Measurements from ENCODE around the gene CREBZF. TPM values are rescaled to one million over a fixed set of nuclear protein-coding genes. Genes with fewer than 3 reads are reported as not detected.

CREBZF gene
- total RNA-seq, 4 donors from 2014 or later = 15.3 to 52.3 (median 16.4) TPM

DNA sequence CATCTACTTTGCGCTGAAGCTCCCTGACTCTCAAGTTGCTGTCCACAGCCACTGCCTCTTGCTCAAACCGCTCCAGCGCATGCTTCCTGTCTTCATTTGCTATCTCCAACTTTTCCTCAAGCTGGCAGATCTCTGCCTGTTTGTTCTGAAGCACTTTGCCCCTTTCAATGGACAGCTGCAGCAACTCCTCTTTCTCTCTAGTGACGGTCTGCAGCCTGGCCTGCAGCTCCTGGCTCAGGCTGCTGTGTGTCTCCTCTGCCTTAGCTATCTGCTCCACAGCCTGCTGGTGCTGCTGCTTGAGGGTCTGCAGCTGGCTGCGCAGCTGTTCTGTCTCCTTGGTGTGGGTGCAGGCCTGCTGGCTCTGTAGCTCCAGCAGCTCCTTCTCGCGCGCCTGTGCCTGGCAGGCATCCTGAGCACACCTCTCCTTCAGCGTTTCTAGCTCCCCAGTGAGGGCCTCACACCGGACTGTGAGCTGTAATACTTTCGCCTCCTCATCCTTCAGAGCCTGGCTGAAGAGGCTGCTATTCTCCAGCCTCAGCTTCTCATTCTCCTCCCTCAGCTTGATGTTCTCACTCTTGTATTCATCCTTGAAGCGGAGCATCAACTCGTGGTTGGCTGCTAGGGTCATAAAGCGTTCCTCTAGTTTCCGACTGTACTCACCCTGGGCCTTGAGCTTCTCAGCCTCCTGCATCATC is 20.3 kb upstream of the CREBZF start:
- intact Hi-C loops (cut with DNase I; ENCODE audit: low total_unique reads) (no loop called here), in situ Hi-C loops (cut with MboI; ENCODE audit: low sequenced_read_pairs in 4 of 4) (no loop called here)
- DNase-seq (no peak), ATAC-seq (no peak)
- H3K27ac ChIP-seq = peak overlapping the region; percentile 55 to 71 (median 62)
- peak overlapping the region; percentile 49 to 65 (median 58) for H3K4me3 ChIP-seq
- TF ChIP-seq, protein P1, sequence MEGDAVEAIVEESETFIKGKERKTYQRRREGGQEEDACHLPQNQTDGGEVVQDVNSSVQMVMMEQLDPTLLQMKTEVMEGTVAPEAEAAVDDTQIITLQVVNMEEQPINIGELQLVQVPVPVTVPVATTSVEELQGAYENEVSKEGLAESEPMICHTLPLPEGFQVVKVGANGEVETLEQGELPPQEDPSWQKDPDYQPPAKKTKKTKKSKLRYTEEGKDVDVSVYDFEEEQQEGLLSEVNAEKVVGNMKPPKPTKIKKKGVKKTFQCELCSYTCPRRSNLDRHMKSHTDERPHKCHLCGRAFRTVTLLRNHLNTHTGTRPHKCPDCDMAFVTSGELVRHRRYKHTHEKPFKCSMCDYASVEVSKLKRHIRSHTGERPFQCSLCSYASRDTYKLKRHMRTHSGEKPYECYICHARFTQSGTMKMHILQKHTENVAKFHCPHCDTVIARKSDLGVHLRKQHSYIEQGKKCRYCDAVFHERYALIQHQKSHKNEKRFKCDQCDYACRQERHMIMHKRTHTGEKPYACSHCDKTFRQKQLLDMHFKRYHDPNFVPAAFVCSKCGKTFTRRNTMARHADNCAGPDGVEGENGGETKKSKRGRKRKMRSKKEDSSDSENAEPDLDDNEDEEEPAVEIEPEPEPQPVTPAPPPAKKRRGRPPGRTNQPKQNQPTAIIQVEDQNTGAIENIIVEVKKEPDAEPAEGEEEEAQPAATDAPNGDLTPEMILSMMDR (IDR thresholded peaks at IDR 0.05 in 4 of 5, conservative IDR thresholded peaks at IDR 0.05 in 1 of 5) = no peak
- no peak for TF ChIP-seq POLR2A (IDR thresholded peaks at IDR 0.05)
- peaks cover 14 to 17% of the 10 kb centered on the region in 2 donors for H3K4me1 ChIP-seq
- no peaks in the 10 kb centered on the region for H3K27me3 ChIP-seq
- no peaks in the 10 kb centered on the region for H3K9me3 ChIP-seq
- no peaks in the 10 kb centered on the region for H3K36me3 ChIP-seq

DNA sequence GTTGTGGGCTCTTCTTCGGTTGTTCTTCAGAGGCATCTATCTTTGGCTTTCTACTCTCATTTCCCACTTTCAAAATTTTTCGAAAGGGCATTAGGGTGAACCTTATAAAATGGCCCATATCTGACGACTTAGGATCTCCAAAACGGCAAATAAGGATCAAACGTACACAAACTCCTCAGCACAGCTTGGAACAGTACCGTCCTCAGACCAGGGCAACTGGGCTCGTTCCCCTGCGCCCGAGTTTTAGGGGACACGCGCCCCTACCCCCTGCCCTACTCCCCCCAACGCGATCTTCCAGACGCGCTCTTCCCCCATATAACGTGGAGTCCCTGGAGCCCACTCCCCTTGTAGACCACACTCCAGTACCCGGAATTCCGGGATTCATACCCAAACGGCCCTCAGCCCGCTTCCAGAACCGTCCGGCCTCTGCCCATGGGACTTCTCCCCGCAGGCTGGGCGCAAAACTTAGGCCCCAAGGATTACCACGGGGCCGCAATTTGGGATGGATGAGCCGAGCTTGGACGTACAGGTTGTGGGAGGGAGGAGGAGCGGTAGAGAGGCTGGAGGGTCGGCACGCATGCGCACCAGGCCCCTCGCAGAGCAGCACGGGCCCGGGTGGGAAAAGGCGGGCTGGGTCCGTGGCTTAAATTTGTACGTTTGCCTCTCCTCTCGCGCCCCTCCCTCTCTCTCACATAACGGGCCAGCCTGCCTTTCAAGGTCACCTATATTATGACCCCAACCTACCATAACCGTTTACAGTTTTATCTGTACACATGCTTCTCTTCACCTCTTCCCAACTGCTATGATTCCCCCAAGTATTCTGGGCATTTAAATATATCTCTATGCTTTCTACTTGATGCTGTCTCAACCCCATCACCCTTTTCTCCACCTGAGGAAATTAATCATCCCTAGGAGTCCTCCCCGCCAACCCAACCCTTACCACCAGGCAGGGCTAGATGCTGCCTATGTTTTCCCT is 17.7 kb upstream of the CREBZF start:
- Histone ChIP-seq H3K36me3 (no peaks in the 10 kb centered on the region), H3K27ac (peak overlapping the region in 2 of 4 donors; percentile 29 to 39), H3K4me3 (peak overlapping the region; percentile 57 to 85 (median 66)), H3K27me3 (no peaks in the 10 kb centered on the region), H3K4me1 (peaks cover 14 to 17% of the 10 kb centered on the region in 2 donors), H3K9me3 (no peaks in the 10 kb centered on the region)
- DNase-seq (peak; percentile 20 to 51), ATAC-seq (no peak)
- TF ChIP-seq, protein P1 (IDR thresholded peaks at IDR 0.05 in 4 of 5, conservative IDR thresholded peaks at IDR 0.05 in 1 of 5) = no peak
- no peak for TF ChIP-seq POLR2A (IDR thresholded peaks at IDR 0.05)
- in situ Hi-C loops (cut with MboI; ENCODE audit: low sequenced_read_pairs in 4 of 4) (no loop called here), intact Hi-C loops (cut with DNase I; ENCODE audit: low total_unique reads) (no loop called here)

DNA sequence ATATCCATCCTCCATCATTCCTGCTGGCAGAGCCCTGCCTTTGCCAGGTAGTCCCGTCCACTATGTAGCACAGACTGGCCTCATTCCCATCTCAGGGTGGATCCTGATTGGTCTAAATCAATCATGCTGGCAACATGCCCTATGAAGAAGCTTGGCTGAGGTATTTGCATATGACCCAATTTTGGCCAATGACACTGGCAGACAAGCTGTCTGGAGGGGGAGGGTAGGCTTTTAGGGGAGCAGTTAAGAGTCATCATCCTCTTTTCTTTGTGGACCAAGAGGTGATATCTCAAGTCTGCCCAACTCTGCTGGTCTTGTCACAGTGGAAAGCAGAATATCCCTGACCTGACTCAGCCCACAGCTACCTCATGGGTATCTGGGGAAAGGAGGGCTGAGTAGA is 16.0 kb upstream of the CREBZF start:
- in situ Hi-C loops (cut with MboI; ENCODE audit: low sequenced_read_pairs in 4 of 4) = no loop called here
- ATAC-seq = no peak
- intact Hi-C loops (cut with DNase I; ENCODE audit: low total_unique reads) = no loop called here

DNA sequence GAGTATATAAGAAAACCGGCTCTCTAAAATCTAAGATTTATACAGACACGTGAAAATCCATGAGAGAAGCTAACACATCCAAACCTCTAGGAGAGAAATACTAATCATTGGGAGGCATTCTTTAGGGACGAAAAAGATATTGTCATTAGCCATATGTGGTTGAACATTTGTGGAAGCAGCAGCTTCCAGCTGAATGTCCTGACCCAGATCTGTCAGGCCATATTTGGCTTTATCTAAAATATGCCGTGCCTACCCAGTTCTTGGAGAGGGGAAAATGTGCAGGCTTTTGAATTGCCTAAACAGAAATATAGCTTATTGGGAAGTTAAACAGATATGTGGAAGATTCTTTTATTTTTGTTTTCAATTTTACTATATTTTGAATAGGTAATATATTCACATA is 14.6 kb upstream of the CREBZF start:
- Histone ChIP-seq H3K4me3 (no peak overlapping the region), H3K9me3 (no peaks in the 10 kb centered on the region), H3K27me3 (no peaks in the 10 kb centered on the region), H3K27ac (no peak overlapping the region), H3K4me1 (no peaks in the 10 kb centered on the region), H3K36me3 (no peaks in the 10 kb centered on the region)
- TF ChIP-seq, protein P1 (IDR thresholded peaks at IDR 0.05 in 4 of 5, conservative IDR thresholded peaks at IDR 0.05 in 1 of 5) = no peak
- intact Hi-C loops (cut with DNase I; ENCODE audit: low total_unique reads) (no loop called here), in situ Hi-C loops (cut with MboI; ENCODE audit: low sequenced_read_pairs in 4 of 4) (no loop called here)
- no peak for ATAC-seq
- DNase-seq = no peak

More for the DNA sequence above, 16.0 kb upstream of the CREBZF start:
- H3K4me3 ChIP-seq = no peak overlapping the region
- DNase-seq = no peak
- no peaks in the 10 kb centered on the region for H3K9me3 ChIP-seq
- H3K36me3 ChIP-seq = no peaks in the 10 kb centered on the region
- H3K4me1 ChIP-seq = peaks cover 10% of the 10 kb centered on the region in 2 donors
- H3K27ac ChIP-seq = no peak overlapping the region
- no peak for TF ChIP-seq POLR2A (IDR thresholded peaks at IDR 0.05)
- TF ChIP-seq, protein P1 (IDR thresholded peaks at IDR 0.05 in 4 of 5, conservative IDR thresholded peaks at IDR 0.05 in 1 of 5) = no peak
- H3K27me3 ChIP-seq = no peaks in the 10 kb centered on the region
